Tibial nerve (tissue), 4 donors: ENCODE measurements around the gene STIM2. TPM values are rescaled to one million over a fixed set of nuclear protein-coding genes. Genes with fewer than 3 reads are reported as not detected.

Experiments used
- DNase-seq, 2 donors: peaks; one replicate each; pipeline ENCODE4 v3.0.0-alpha.2; 2019; ENCODE audit warnings: low spot score in 2 of 2
- H3K27ac ChIP-seq, 4 donors: fragments of 200-600 bp; sonication (generic) in 3 of 4; one replicate each; pipeline ENCODE4 v1.5.1; 2017 to 2019; ENCODE audit warnings: mild to moderate bottlenecking in 1 of 4
- H3K27me3 ChIP-seq, 2 donors: fragments of 200-600 bp; sonication (generic) in 1 of 2; one replicate each; pipeline versions ENCODE4 v1.5.1 to v1.6.0; 2017 to 2019
- H3K36me3 ChIP-seq, 3 donors: fragments of 200-600 bp; sonication (generic); one replicate each; pipeline ENCODE4 v1.5.1; 2018 to 2019
- H3K4me1 ChIP-seq, 4 donors: fragments of 200-600 bp; sonication (generic) in 3 of 4; one replicate each; pipeline ENCODE4 v1.5.1; 2017 to 2019
- H3K4me3 ChIP-seq, 4 donors: fragments of 200-600 bp; sonication (generic) in 3 of 4; one replicate each; pipeline ENCODE4 v1.5.1; 2017 to 2019; ENCODE audit warnings: mild to moderate bottlenecking in 1 of 4, moderate library complexity in 1 of 4
- H3K9me3 ChIP-seq, 4 donors: fragments of 200-600 bp; sonication (generic) in 3 of 4; one replicate each; pipeline ENCODE4 v1.5.1; 2017 to 2019
- EP300 ChIP-seq, 2 donors: sonication (generic); formaldehyde crosslinking; IDR thresholded peaks; one replicate each; pipeline ENCODE4 v1.6.1; 2017; ENCODE audit warnings: antibody characterized with exemption in 2 of 2, mild to moderate bottlenecking in 1 of 2
- POLR2A ChIP-seq, 2 donors: fragments of 450-650 bp; IDR thresholded peaks; one replicate each; pipeline ENCODE4 v1.6.1; 2017; ENCODE audit warnings: antibody characterized with exemption in 2 of 2, mild to moderate bottlenecking in 2 of 2, moderate library complexity in 2 of 2
- WGBS, 2 donors: methylation state at CpG; one replicate each; pipeline ENCODE4 v1.1.5; 2018; 5-methylcytosine and 5-hydroxymethylcytosine counted together
- total RNA-seq, 4 donors: library from RNA; depleted of rRNA; stranded (reverse); fragments of >200 nt; gene quantifications; one replicate each; pipeline ENCODE4 v1.1.0, GENCODE V29; 2016
- TF ChIP-seq, protein P1 (sequence below), 5 experiments: fragments of 200-600 bp in 3 of 5; fragments of 450-650 bp in 2 of 5; sonication (generic) in 3 of 5; IDR thresholded peaks; one replicate each; pipeline ENCODE4 v1.5.1; 2016 to 2019; ENCODE audit warnings: antibody characterized with exemption in 5 of 5, mild to moderate bottlenecking in 3 of 5, moderate library complexity in 2 of 5

The STIM2 gene
- total RNA-seq, 4 donors from 2014 or later, result 20.1 to 26.2 (median 21.8) TPM

- no peaks in the 10 kb centered on the region for H3K27me3 ChIP-seq
- WGBS, 2 donors, result 0 to 1% methylated on average over 35 to 42 of the region's 65 CpGs
- no peaks in the 10 kb centered on the region for H3K36me3 ChIP-seq
- peak; percentile 48 to 54 for TF ChIP-seq POLR2A (IDR thresholded peaks at IDR 0.05)
- TF ChIP-seq, protein P1, sequence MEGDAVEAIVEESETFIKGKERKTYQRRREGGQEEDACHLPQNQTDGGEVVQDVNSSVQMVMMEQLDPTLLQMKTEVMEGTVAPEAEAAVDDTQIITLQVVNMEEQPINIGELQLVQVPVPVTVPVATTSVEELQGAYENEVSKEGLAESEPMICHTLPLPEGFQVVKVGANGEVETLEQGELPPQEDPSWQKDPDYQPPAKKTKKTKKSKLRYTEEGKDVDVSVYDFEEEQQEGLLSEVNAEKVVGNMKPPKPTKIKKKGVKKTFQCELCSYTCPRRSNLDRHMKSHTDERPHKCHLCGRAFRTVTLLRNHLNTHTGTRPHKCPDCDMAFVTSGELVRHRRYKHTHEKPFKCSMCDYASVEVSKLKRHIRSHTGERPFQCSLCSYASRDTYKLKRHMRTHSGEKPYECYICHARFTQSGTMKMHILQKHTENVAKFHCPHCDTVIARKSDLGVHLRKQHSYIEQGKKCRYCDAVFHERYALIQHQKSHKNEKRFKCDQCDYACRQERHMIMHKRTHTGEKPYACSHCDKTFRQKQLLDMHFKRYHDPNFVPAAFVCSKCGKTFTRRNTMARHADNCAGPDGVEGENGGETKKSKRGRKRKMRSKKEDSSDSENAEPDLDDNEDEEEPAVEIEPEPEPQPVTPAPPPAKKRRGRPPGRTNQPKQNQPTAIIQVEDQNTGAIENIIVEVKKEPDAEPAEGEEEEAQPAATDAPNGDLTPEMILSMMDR (IDR thresholded peaks at IDR 0.05), result peak in 4 of 5 experiments; percentile 5 to 55 (median 12)
- peak in 1 of 2 donors; percentile 60 for TF ChIP-seq EP300 (IDR thresholded peaks at IDR 0.05)
- DNase-seq, result peak; percentile 71 to 75
- H3K27ac ChIP-seq, result peak overlapping the region; percentile 74 to 91 (median 87)
- H3K9me3 ChIP-seq, result no peaks in the 10 kb centered on the region
- peak overlapping the region; percentile 64 to 87 (median 81) for H3K4me3 ChIP-seq
- peaks cover 0 to 30% (median 21%) of the 10 kb centered on the region in 4 donors for H3K4me1 ChIP-seq
Observed at GRCh38 chr4:26857278-26858034, 3.2 kb upstream of the STIM2 start.

- H3K27ac ChIP-seq, result peak overlapping the region; percentile 74 to 91 (median 87)
Observed at GRCh38 chr4:26858035-26858918, 2.4 kb upstream of the STIM2 start.

GRCh38 chr4:26858947-26859401 lies 1.7 kb upstream of the STIM2 start:
- WGBS, 2 donors, result 57 to 67% methylated on average over 3 of the region's 3 CpGs
- Histone ChIP-seq H3K36me3 (no peaks in the 10 kb centered on the region), H3K4me1 (peaks cover 0 to 45% (median 24%) of the 10 kb centered on the region in 4 donors), H3K4me3 (no peak overlapping the region), H3K27me3 (no peaks in the 10 kb centered on the region), H3K9me3 (no peaks in the 10 kb centered on the region), H3K27ac (no peak overlapping the region)
- DNase-seq, result no peak
- TF ChIP-seq, protein P1 (IDR thresholded peaks at IDR 0.05), result no peak
- TF ChIP-seq EP300 (IDR thresholded peaks at IDR 0.05), result no peak

More at GRCh38 chr4:26858035-26858918, 2.4 kb upstream of the STIM2 start:
- H3K27me3 ChIP-seq, result no peaks in the 10 kb centered on the region
- peak overlapping the region; percentile 64 to 87 (median 81) for H3K4me3 ChIP-seq
- TF ChIP-seq, protein P1 (IDR thresholded peaks at IDR 0.05), result no peak
- TF ChIP-seq POLR2A (IDR thresholded peaks at IDR 0.05) (no peak), EP300 (IDR thresholded peaks at IDR 0.05) (no peak)
- H3K4me1 ChIP-seq, result peaks cover 0 to 39% (median 24%) of the 10 kb centered on the region in 4 donors
- H3K36me3 ChIP-seq, result no peaks in the 10 kb centered on the region
- WGBS, 2 donors, result 6 to 10% methylated on average over 17 of the region's 17 CpGs
- no peaks in the 10 kb centered on the region for H3K9me3 ChIP-seq
- no peak for DNase-seq

DNA sequence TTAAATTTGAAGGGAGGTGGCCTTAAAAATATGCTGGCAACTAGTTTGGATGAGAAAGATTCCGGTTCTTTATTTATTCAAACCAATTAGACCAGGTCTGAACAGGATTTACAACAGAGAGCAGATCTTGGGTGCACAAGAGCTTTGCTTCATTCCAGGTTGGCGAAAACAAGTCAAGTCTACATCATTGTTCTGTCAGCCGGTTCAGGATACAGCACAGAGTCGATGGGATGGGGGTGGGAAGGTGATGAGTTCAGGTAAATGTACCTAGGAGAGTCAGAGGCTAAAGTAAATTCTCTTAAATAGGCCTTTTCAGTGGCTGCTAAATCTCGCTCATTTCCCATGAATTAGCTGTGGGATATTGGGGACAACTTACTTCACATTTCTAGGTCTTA lies 882 bp upstream of the STIM2 start:
- DNase-seq, result no peak
- TF ChIP-seq EP300 (IDR thresholded peaks at IDR 0.05) (no peak), POLR2A (IDR thresholded peaks at IDR 0.05) (no peak)
- TF ChIP-seq, protein P1 (IDR thresholded peaks at IDR 0.05), result no peak
- peaks cover 0 to 53% (median 26%) of the 10 kb centered on the region in 4 donors for H3K4me1 ChIP-seq
- H3K27ac ChIP-seq, result peak overlapping the region in 3 of 4 donors; percentile 93 to 97 (median 93)
- peak overlapping the region; percentile 62 to 98 (median 79) for H3K4me3 ChIP-seq
- no peaks in the 10 kb centered on the region for H3K27me3 ChIP-seq
- no peaks in the 10 kb centered on the region for H3K36me3 ChIP-seq
- WGBS, 2 donors, result 40 to 46% methylated on average over 5 of the region's 5 CpGs
- H3K9me3 ChIP-seq, result no peaks in the 10 kb centered on the region
